SK-N-MC (cell line): ENCODE data around the gene MRS2.
"Not testable (repeated sequence)": the region's sequence is repeated elsewhere in the genome, so short reads cannot be mapped to it uniquely, and the experiment has no call there.

Experiments used
- DNase-seq: peaks from one replicate; pipeline ENCODE4 v3.0.0-alpha.2; 2011; ENCODE audit warnings: low read depth, low spot score
- H3K27ac ChIP-seq: fragments of 200-600 bp; sonication (generic); 2 replicates; pipeline ENCODE4 v1.5.1; 2016; ENCODE audit warnings: mixed run types
- H3K36me3 ChIP-seq: fragments of 200-600 bp; sonication (generic); 2 replicates; pipeline ENCODE4 v1.6.1; 2017; ENCODE audit warnings: antibody characterized with exemption, low read length, mixed read lengths; ENCODE audit not compliant: insufficient read depth
- H3K4me3 ChIP-seq: fragments of 200-600 bp; sonication (generic); 2 replicates; pipeline ENCODE4 v1.5.1; 2016
- H3K9ac ChIP-seq: fragments of 200-600 bp; sonication (generic); 2 replicates; pipeline ENCODE4 v1.8.0; 2017; ENCODE audit warnings: mixed run types, mixed read lengths; ENCODE audit not compliant: insufficient read length
- H3K9me3 ChIP-seq: fragments of 200-600 bp; sonication (generic); 2 replicates; pipeline ENCODE4 v1.6.1; 2017; ENCODE audit warnings: low read depth, mild to moderate bottlenecking, antibody characterized with exemption, low read length, moderate library complexity, mixed read lengths
- EZH2 ChIP-seq: fragments of 200-600 bp; sonication (generic); IDR thresholded peaks from one replicate; pipeline ENCODE4 v1.6.1; 2017; ENCODE audit warnings: antibody characterized with exemption
- FOXP2 ChIP-seq: optimal IDR thresholded peaks from 2 replicates; pipeline ENCODE3; 2011; ENCODE audit warnings: mild to moderate bottlenecking, moderate library complexity; ENCODE audit not compliant: insufficient read depth; ENCODE audit errors: extremely low read length, control extremely low read depth
- POLR2AphosphoS5 ChIP-seq: IDR thresholded peaks from 2 replicates; pipeline ENCODE4 v1.6.1; 2012; ENCODE audit warnings: mild to moderate bottlenecking, low read depth, low read length, borderline replicate concordance

Gene MRS2

GRCh38 chr6:24402697-24403500 is at the start of gene MRS2:
MRS2 (plus strand) TSS chr6:24402936; CDS start chr6:24403047, 111 bp downstream.
- Histone ChIP-seq H3K9me3 (no peaks in the 10 kb centered on the region), H3K27ac (no peak within 1 kb of the TSS), H3K4me3 (peak within 1 kb of the TSS; percentile 94), H3K36me3 (peaks cover 28% of the 10 kb centered on the region), H3K9ac (peak within 1 kb of the TSS; percentile 84)
- DNase-seq = no peak
- TF ChIP-seq POLR2AphosphoS5 (peak; percentile 93), FOXP2 (no peak)

- no peak overlapping the region for H3K4me3 ChIP-seq
- no peak for DNase-seq
- no peak overlapping the region for H3K9ac ChIP-seq
- H3K27ac ChIP-seq = no peak overlapping the region
- H3K9me3 ChIP-seq = no peaks in the 10 kb centered on the region
- H3K36me3 ChIP-seq = no peaks in the 10 kb centered on the region; the same call in 1 of the 2 replicates
- TF ChIP-seq POLR2AphosphoS5 = no peak
- TF ChIP-seq FOXP2 = no peak
- TF ChIP-seq EZH2 = no peak
These were observed 48.9 kb upstream of the MRS2 start for GRCh38 chr6:24353861-24354260.

GRCh38 chr6:24355393-24355792 is 47.3 kb upstream of the MRS2 start:
- Histone ChIP-seq H3K4me3 (peak overlapping the region; percentile 81), H3K27ac (peak overlapping the region; percentile 72), H3K9ac (peak overlapping the region; percentile 65), H3K9me3 (no peaks in the 10 kb centered on the region), H3K36me3 (no peaks in the 10 kb centered on the region)
- no peak for TF ChIP-seq POLR2AphosphoS5
- no peak for TF ChIP-seq FOXP2
- no peak for TF ChIP-seq EZH2
- no peak for DNase-seq

- no peaks in the 10 kb centered on the region for H3K36me3 ChIP-seq
- H3K4me3 ChIP-seq = peak overlapping the region; percentile 81
- peak overlapping the region; percentile 84 for H3K27ac ChIP-seq
- TF ChIP-seq FOXP2 (no peak), POLR2AphosphoS5 (0 out of 2 replicates have a peak, but pooled peaks have one; percentile 15)
- DNase-seq = no peak
- peak overlapping the region; percentile 68 for H3K9ac ChIP-seq
- H3K9me3 ChIP-seq = no peaks in the 10 kb centered on the region
These were observed 46.3 kb upstream of the MRS2 start for GRCh38 chr6:24356310-24356973.

- no peaks in the 10 kb centered on the region for H3K36me3 ChIP-seq
- no peak for DNase-seq
- H3K9me3 ChIP-seq = no peaks in the 10 kb centered on the region
- H3K4me3 ChIP-seq = peak within 1 kb of the TSS; percentile 81
- H3K9ac ChIP-seq = peak within 1 kb of the TSS; percentile 68
- H3K27ac ChIP-seq = peak within 1 kb of the TSS; percentile 84
- TF ChIP-seq FOXP2 (peak; percentile 12), POLR2AphosphoS5 (peak; percentile 65), EZH2 (no peak)
These were observed 45.2 kb upstream of the MRS2 start, which contains the start of gene DCDC2 for GRCh38 chr6:24357336-24358218. DCDC2 (minus strand) TSS chr6:24358059; CDS start chr6:24357750, 309 bp downstream.

GRCh38 chr6:24358219-24358821 is 44.4 kb upstream of the MRS2 start:
- H3K36me3 ChIP-seq = no peaks in the 10 kb centered on the region
- peak overlapping the region; percentile 68 for H3K9ac ChIP-seq
- no peak for TF ChIP-seq POLR2AphosphoS5
- no peak for TF ChIP-seq EZH2
- TF ChIP-seq FOXP2 = no peak
- no peaks in the 10 kb centered on the region for H3K9me3 ChIP-seq
- H3K27ac ChIP-seq = peak overlapping the region; percentile 84; the same call in 1 of the 2 replicates
- peak overlapping the region; percentile 81 for H3K4me3 ChIP-seq
- DNase-seq = no peak

GRCh38 chr6:24359640-24360454 is 42.9 kb upstream of the MRS2 start:
- no peaks in the 10 kb centered on the region for H3K36me3 ChIP-seq
- TF ChIP-seq FOXP2 = no peak
- TF ChIP-seq POLR2AphosphoS5 = peak; percentile 58; the same call in 1 of the 2 replicates
- H3K9me3 ChIP-seq = no peaks in the 10 kb centered on the region
- H3K4me3 ChIP-seq = peak overlapping the region; percentile 73
- peak overlapping the region; percentile 56 for H3K9ac ChIP-seq
- peak overlapping the region; percentile 86 for H3K27ac ChIP-seq
- no peak for DNase-seq

GRCh38 chr6:24362363-24362762 is 40.4 kb upstream of the MRS2 start:
- not testable (repeated sequence) for H3K36me3 ChIP-seq, H3K9ac ChIP-seq, H3K4me3 ChIP-seq, DNase-seq, H3K9me3 ChIP-seq
- H3K27ac ChIP-seq = peak overlapping the region; percentile 26; the same call in 1 of the 2 replicates

GRCh38 chr6:24365103-24365633 is 37.6 kb upstream of the MRS2 start:
- not testable (repeated sequence) for H3K4me3 ChIP-seq, H3K36me3 ChIP-seq, DNase-seq, H3K9me3 ChIP-seq, H3K9ac ChIP-seq, H3K27ac ChIP-seq
